Bronchial epithelial cell (primary cell): ENCODE results near the gene ATE1. TPM values are rescaled to one million over a fixed set of nuclear protein-coding genes. Genes with fewer than 3 reads are reported as not detected.
A peak's percentile ranks its signal among the peaks of the same experiment; 100 is the strongest.

Experiments used
- DNase-seq: peaks from one replicate; pipeline ENCODE4 v3.0.0-alpha.2; 2010; ENCODE audit warnings: low read depth
- FAIRE-seq: peaks from 2 replicates; lab custom pipeline; 2011; peaks lifted over from hg19 to GRCh38; lab: Jason Lieb, UNC
- H3K27me3 ChIP-seq: 2 replicates; pipeline ENCODE4 v1.5.1; 2011; ENCODE audit warnings: low read length; ENCODE audit not compliant: control insufficient read depth, insufficient read depth
- H3K36me3 ChIP-seq: 2 replicates; pipeline ENCODE4 v1.5.1; 2011; ENCODE audit warnings: low read length; ENCODE audit not compliant: control insufficient read depth, insufficient read depth
- H3K4me3 ChIP-seq: 2 replicates; pipeline ENCODE4 v1.5.1; 2011; ENCODE audit warnings: mild to moderate bottlenecking, low read depth, low read length, control low read depth
- total RNA-seq: library from RNA; depleted of rRNA; stranded (reverse); fragments of >200 nt; gene quantifications from 2 replicates; pipeline ENCODE4 v1.2.1, GENCODE V29; 2014
- TF ChIP-seq, protein P1 (sequence below): IDR thresholded peaks from 2 replicates; pipeline ENCODE4 v1.5.1; 2011; ENCODE audit warnings: mild to moderate bottlenecking, moderate library complexity, low read length, control low read depth, inconsistent platforms; ENCODE audit not compliant: insufficient read depth, severe bottlenecking

ATE1 gene
- total RNA-seq, 1 donor from 2014 or later: 17.9 TPM

DNA sequence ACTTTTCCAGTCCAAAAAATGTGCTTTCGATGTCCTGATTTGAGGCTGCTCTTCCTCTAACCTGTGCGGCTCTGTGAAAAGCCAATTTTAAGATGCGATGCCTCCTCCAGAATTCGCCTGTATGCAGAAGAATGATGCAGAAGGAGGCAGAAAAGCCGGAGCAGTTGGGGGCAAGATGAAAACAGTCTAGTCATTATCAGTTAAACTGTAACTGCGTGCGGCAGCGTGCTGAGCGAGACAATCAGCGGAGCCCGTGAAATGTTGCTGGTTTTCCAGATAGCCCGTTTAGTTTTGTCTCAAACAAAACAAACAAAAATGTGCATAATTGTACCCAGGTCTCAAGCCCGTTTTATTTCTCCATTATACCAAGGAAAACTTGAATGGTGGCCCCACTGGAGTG is 192.6 kb downstream of the ATE1 start:
- Histone ChIP-seq H3K27me3 (no peaks in the 10 kb centered on the region), H3K4me3 (no peak overlapping the region), H3K36me3 (no peaks in the 10 kb centered on the region)
- DNase-seq: no peak
- TF ChIP-seq, protein P1, sequence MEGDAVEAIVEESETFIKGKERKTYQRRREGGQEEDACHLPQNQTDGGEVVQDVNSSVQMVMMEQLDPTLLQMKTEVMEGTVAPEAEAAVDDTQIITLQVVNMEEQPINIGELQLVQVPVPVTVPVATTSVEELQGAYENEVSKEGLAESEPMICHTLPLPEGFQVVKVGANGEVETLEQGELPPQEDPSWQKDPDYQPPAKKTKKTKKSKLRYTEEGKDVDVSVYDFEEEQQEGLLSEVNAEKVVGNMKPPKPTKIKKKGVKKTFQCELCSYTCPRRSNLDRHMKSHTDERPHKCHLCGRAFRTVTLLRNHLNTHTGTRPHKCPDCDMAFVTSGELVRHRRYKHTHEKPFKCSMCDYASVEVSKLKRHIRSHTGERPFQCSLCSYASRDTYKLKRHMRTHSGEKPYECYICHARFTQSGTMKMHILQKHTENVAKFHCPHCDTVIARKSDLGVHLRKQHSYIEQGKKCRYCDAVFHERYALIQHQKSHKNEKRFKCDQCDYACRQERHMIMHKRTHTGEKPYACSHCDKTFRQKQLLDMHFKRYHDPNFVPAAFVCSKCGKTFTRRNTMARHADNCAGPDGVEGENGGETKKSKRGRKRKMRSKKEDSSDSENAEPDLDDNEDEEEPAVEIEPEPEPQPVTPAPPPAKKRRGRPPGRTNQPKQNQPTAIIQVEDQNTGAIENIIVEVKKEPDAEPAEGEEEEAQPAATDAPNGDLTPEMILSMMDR: no peak
- no peak for FAIRE-seq

DNA sequence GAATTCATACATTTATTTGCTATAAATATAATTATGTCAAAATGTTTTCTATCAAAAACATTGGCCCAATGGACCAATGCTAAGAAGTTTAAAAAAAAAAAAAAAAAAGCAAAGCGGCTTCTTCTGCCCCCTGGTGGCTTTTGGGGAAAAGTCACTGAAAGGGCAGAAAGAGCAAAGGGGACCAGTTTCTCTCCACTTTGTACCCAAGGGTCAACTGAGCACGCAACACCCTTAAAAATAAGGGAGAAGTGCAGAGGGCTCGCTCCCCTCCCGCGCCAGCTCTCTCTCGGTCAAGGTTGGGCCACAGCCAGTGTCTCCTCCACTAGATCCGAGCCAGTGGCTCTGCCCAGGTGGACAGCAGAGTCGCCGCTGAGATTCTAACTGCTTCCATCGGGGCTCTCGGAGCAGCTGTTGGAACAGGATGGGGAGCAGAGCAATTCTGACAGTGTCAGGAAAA is 193.2 kb downstream of the ATE1 start:
- H3K4me3 ChIP-seq: no peak overlapping the region
- DNase-seq (no peak), FAIRE-seq (no peak)
- H3K27me3 ChIP-seq: no peaks in the 10 kb centered on the region
- no peaks in the 10 kb centered on the region for H3K36me3 ChIP-seq
- TF ChIP-seq, protein P1: peak; percentile 63

DNA sequence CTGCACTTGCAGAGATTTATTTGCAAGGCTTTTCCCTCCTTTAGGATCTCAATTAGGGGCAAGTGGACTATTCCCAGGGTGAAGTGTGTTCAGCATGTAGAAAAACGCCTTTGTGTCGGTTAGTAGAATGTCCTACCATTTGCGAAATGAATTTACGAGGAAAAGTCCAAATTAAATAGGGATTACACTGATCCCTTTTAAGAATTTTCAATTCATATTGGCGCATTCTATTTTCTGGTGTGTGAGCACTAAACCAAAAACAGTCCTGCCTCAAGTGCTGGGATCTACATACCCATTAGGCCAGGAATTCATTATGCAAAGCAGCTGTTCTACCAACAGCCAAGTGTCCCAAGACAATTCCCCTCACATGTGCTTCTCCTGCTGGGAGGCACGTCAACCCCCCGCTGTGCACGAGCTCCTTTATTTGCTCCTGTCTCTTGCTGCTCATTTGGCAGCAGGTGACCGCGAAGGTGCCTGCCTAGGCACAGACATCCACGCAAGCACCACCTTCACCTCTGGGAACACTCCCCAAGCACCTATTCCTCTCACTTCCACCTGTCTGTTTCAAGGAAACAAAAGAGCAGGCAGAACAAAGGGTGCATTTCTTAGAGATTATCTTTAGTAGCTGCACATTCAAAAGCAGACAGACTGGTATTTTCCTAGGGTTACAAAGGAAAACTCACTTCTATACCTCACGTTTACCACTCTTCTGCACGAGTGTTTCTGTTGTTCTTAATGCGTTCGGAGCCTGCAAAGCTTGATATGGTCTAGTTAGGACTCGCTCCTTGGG is 195.0 kb downstream of the ATE1 start:
- DNase-seq: no peak
- H3K27me3 ChIP-seq: no peaks in the 10 kb centered on the region
- no peak overlapping the region for H3K4me3 ChIP-seq
- no peak for FAIRE-seq
- TF ChIP-seq, protein P1: no peak
- H3K36me3 ChIP-seq: no peaks in the 10 kb centered on the region

DNA sequence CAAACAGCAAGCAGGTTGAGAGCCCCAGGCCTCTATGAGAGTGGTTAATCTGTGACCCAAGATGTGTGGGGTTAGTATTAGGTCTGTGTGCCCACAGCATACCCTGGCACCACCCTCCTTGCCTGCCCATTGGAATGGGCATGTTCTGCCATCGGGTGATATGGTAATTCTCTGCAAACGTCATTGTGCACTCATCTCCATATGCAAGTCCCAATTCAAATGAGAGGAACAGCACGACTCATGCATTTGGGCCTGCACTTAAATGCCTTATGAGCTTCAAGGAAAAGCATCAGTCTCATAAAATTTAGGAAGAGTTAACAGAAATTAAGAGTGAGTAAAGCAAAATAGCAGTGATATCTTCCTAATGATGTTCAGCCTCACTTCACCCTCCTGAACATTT is 195.7 kb downstream of the ATE1 start:
- FAIRE-seq (peak; percentile 85), DNase-seq (no peak)
- Histone ChIP-seq H3K36me3 (no peaks in the 10 kb centered on the region), H3K4me3 (no peak overlapping the region), H3K27me3 (no peaks in the 10 kb centered on the region)
- TF ChIP-seq, protein P1: no peak

DNA sequence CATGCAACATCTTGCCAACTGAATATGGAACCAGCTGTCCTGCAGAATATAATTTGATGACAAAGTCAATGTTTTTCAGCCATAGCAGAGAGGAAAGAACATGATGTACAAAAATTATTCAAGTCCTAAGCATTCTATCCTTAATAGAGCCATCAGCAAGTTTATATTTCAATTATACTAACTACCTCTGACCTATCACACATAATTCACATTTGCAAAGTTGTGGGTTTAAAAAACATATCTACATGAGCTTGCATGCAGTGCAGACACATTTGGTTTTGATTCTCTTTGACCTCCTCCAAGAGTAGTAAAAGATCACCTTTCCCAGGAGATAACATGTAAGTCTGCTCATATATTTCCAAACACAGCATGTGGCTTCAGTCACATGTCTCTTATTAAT is 203.5 kb downstream of the ATE1 start:
- Histone ChIP-seq H3K4me3 (no peak overlapping the region), H3K27me3 (no peaks in the 10 kb centered on the region), H3K36me3 (no peaks in the 10 kb centered on the region)
- FAIRE-seq (peak; percentile 43), DNase-seq (no peak)
- TF ChIP-seq, protein P1: no peak

DNA sequence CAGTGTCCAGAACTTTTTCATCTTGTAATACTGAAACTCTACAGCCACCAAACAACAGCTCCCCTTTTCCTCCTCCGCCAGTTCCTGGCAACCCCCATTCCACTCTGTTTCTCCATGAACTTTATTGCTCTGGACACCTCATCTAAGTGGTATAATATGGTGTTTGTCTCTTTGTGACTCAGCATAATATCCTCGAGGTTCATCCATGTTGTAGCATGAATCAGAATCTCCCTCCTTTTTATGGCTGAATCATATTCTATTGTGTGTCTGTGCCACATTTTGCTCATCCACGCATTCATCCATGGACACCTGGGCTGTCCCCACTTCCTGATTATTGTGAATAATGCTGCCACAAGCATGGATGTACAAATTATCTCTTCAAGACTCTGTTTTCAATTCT is 205.2 kb downstream of the ATE1 start:
- DNase-seq (peak; percentile 92), FAIRE-seq (no peak)

More for the DNA sequence above, 205.2 kb downstream of the ATE1 start:
- TF ChIP-seq, protein P1: no peak
- Histone ChIP-seq H3K4me3 (no peak overlapping the region), H3K36me3 (no peaks in the 10 kb centered on the region), H3K27me3 (no peaks in the 10 kb centered on the region)
